Epidermal melanocyte (primary cell): ENCODE data around the gene IGFL2.
"Not testable (repeated sequence)": the region's sequence is repeated elsewhere in the genome, so short reads cannot be mapped to it uniquely, and the experiment has no call there.

ENCODE experiments used
- DNase-seq: peaks from one replicate; pipeline ENCODE4 v3.0.0; 2011; ENCODE audit warnings: low spot score; ENCODE audit not compliant: insufficient read length

Gene IGFL2

GRCh38 chr19:46141421-46141820, 6.6 kb upstream of the IGFL2 start:
- DNase-seq: no peak

GRCh38 chr19:46142294-46142693, 5.7 kb upstream of the IGFL2 start:
- DNase-seq: no peak

GRCh38 chr19:46144756-46145155, 3.3 kb upstream of the IGFL2 start:
- DNase-seq: no peak

- no peak for DNase-seq
Observed at GRCh38 chr19:46147166-46147740, 785 bp upstream of the IGFL2 start.

- no peak for DNase-seq
Observed at GRCh38 chr19:46150606-46151005, 2.6 kb downstream of the IGFL2 start.

GRCh38 chr19:46155237-46155636, 7.2 kb downstream of the IGFL2 start:
- DNase-seq: no peak

- DNase-seq: no peak
Observed at GRCh38 chr19:46159418-46160232, 11.6 kb downstream of the IGFL2 start.

GRCh38 chr19:46160233-46160775, 12.3 kb downstream of the IGFL2 start:
- no peak for DNase-seq

GRCh38 chr19:46161642-46162257, 13.7 kb downstream of the IGFL2 start:
- not testable (repeated sequence) for DNase-seq

- DNase-seq: no peak
Observed at GRCh38 chr19:46162731-46163130, 14.7 kb downstream of the IGFL2 start.

GRCh38 chr19:46173886-46174480, 25.9 kb downstream of the IGFL2 start:
- no peak for DNase-seq

GRCh38 chr19:46176116-46176860, 28.2 kb downstream of the IGFL2 start:
- DNase-seq: no peak

- no peak for DNase-seq
Observed at GRCh38 chr19:46179076-46179759, 31.2 kb downstream of the IGFL2 start.

GRCh38 chr19:46180701-46181387, 32.8 kb downstream of the IGFL2 start:
- no peak for DNase-seq

- DNase-seq: no peak
Observed at GRCh38 chr19:46181388-46181779, 33.3 kb downstream of the IGFL2 start.

- DNase-seq: no peak
Observed at GRCh38 chr19:46182476-46182875, 34.4 kb downstream of the IGFL2 start.

- not testable (repeated sequence) for DNase-seq
Observed at GRCh38 chr19:46184775-46185710, 37.0 kb downstream of the IGFL2 start.

GRCh38 chr19:46186101-46186716, 38.2 kb downstream of the IGFL2 start:
- no peak for DNase-seq

GRCh38 chr19:46186717-46187101, 38.7 kb downstream of the IGFL2 start:
- no peak for DNase-seq
